Stimulated activated CD4-positive, alpha-beta T cell treated with anti-CD3 and anti-CD28 coated beads, Interleukin-12 subunit alpha, Interleukin-12 subunit beta, amount 100 ng/mL, for 4 hours (primary cell): ENCODE data around the gene ADAMTSL1.

Source experiments
- DNase-seq: peaks from one replicate; pipeline ENCODE4 v3.0.0-alpha.2; 2020

ADAMTSL1 gene

GRCh38 chr9:18504707-18505106, 30.8 kb downstream of the ADAMTSL1 start:
- no peak for DNase-seq

DNA sequence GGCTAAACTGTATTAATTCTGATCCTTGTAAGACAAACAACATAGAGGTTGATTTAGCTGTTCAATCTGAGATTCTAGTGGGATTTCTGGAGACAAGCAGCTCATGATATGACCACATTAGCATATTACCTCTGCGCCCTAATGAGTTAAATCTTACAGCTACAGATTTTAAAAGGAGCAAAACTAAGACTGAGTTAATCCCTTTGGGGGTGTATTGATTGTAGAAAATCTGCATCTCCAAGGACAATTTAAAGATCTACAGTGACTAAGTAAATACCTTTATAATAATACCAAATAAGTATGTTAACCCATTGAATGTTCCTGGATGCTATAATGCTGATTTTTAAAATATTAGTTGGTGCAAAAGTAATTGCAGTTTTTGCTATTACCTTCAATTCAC, 33.2 kb downstream of the ADAMTSL1 start:
- DNase-seq: no peak

GRCh38 chr9:18516514-18516913, 42.6 kb downstream of the ADAMTSL1 start:
- no peak for DNase-seq

DNA sequence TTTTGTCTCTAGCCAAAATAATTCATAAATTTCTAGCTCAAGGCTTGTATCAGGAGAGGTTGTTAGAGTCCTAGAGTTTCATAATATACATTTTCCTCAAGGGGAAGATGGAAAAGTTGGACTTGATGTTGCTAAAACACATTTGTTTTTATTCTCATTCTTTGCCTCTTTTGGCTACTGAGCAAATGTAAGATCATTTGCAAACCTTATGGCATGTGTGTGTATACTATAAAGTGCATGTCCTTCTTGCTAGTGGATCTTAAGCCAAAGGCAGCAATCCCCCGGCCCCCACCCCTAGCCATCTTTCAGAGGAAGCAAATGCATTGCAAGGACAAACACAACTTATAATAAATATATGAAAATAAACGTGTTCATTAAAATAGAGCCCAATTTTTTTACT, 43.0 kb downstream of the ADAMTSL1 start:
- DNase-seq: no peak

- DNase-seq: no peak
Measured at GRCh38 chr9:18520416-18521047, 46.6 kb downstream of the ADAMTSL1 start.

- no peak for DNase-seq
Measured at GRCh38 chr9:18526685-18527084, 52.7 kb downstream of the ADAMTSL1 start.

DNA sequence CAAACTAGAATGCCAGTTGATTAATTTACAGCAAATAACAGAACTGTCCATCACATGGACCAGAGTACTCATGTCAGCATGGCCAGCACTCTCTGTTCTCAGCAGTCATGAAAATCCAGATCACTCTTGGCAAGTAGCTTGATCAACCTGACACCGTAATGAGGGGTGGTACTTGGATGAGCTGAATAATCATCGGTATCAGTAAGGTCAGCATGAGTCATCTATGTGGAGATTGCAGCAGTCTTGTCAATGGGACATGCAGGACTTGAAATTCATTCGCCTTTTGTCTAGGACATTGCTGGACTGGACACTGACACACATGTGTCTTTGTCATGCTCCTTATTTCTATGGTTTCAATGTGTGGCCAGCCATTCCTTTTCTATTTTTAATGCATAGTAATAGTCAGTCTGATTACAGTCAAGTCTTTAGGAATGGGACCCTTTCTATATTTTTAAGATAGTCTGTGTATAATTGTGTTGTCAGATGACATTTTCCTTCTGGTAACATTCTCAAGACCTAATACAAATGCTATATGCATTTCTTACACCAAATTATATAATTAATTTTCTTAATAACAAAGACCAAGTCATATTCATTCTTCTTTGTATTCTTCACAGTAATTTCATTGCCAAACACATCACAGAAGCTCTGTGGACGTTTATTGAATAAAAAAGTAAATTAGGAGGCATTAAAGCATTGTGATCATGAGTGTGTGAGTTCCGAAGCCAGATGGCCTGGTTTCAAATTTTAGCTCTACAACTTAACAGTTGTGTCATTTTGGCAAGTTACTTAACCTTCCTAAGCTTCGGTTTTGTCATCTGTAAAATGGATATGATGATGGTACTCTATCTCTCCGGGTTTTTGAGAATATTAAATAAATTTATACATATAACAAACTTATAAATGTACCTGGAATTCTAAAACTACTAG, 57.4 kb downstream of the ADAMTSL1 start:
- no peak for DNase-seq

GRCh38 chr9:18534611-18535010, 60.7 kb downstream of the ADAMTSL1 start:
- no peak for DNase-seq

- no peak for DNase-seq
Measured at GRCh38 chr9:18536554-18536953, 62.6 kb downstream of the ADAMTSL1 start.

GRCh38 chr9:18539203-18539693, 65.3 kb downstream of the ADAMTSL1 start:
- no peak for DNase-seq

- DNase-seq: no peak
Measured at GRCh38 chr9:18542837-18543405, 69.0 kb downstream of the ADAMTSL1 start.

DNA sequence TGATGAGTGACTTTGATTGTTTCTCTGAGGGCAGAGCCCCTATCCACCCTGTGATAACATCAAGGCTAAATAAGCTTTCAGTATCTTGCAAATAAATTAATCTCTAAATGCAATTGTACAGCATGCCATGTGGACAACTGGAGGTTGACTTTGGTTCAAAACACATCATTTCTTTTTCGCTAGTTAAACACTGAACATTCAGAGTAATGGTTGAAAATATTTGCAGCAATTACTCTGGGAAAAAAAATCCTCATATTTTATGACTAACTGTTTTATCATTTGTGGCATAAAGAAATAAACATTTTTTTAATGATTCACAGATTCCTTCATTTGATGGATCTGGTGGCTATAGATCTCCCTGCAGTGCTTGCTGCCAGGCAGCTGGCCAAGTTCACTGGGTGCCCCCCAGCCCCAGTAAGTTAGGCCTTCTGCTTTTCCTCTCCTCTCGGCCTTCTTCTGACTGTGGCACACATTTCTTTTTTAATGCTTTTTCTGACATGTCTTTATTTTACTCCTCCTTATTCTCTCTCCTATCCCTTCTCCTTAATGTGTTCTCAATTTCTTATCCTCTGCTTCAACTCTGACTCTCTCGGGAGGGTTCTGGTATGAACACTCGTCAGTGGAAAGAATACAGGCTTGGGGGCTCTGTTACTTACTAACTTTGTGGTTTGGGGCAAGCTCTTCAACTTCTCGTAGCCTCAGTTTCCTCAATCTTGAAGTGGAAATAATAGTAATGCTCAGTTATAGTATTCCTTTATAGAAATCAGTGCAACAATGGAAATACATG, 69.6 kb downstream of the ADAMTSL1 start:
- no peak for DNase-seq

GRCh38 chr9:18544456-18544855, 70.5 kb downstream of the ADAMTSL1 start:
- no peak for DNase-seq

DNA sequence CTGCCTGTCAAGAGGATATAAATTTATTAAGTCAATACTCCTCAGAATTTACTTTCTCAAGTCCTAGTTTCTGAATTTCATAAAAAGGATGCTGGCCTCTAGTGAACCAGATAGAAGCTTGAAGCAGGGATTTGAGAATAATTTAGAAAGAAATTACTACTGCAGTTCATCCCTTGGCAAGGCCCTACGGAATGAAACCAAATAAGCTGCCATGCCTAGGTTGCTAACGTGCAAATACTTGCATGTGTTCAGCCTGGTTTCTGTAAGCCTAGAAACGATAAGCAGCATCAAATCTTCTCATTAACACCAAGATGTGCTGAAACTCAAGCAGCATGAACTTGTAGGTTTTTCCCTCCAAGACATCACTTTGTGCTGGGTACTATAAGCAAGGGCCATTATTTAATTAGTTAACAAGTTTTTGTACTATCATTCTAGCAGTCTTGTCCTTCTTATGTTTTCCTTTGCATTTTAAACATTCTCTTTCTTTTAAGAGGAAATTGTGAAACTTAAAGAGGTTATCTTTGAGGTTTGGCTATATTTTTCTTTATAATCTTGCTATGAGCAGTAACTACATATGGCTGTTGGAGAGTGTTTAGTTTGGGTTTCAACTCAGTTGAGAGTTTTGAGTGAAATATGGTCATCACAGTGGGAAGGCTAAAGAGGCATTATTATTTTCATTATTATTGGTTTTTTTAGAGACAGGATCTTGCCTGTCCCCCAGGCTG, 71.8 kb downstream of the ADAMTSL1 start:
- no peak for DNase-seq

DNA sequence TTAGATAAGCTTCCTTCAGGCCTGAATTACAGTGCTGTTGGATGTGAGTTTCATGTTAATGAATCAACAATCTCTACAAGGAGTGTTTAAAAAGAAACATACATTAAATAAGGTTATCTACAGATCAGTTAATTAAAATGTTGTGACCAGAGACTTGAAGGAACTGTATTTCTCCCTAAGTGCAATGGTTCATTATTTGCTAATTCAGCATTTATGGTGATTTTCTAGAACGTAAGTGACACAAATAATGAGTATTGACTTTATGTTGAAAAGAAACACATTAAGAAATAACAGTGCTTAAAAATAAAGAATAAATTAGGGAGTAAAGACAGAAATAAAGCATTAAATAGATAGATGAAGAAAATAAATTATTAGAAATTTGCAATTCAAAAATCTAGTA, 74.5 kb downstream of the ADAMTSL1 start:
- DNase-seq: no peak

- DNase-seq: no peak
Measured at GRCh38 chr9:18549772-18550171, 75.8 kb downstream of the ADAMTSL1 start.

DNA sequence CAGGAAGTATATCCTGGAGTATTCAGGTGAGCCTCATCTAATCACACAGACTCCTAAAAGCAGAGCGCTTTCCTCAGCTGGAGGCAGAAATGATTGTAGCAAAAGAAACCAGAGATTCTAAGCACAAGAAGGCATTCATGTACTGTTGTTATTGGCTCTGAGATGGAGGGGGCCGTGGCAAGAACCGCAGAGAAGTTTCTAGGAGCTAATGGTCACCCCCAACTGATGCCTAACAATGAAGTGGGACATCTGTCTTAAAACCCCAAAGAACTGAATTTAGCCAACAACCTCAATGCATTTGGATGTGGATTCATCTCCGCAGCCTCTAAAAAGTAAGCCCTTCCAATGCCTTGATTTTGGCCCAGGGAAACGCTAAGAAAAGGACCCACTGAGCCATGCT, 76.3 kb downstream of the ADAMTSL1 start:
- DNase-seq: no peak

GRCh38 chr9:18554244-18554643, 80.3 kb downstream of the ADAMTSL1 start:
- DNase-seq: no peak

GRCh38 chr9:18555105-18555883, 81.3 kb downstream of the ADAMTSL1 start:
- DNase-seq: no peak

DNA sequence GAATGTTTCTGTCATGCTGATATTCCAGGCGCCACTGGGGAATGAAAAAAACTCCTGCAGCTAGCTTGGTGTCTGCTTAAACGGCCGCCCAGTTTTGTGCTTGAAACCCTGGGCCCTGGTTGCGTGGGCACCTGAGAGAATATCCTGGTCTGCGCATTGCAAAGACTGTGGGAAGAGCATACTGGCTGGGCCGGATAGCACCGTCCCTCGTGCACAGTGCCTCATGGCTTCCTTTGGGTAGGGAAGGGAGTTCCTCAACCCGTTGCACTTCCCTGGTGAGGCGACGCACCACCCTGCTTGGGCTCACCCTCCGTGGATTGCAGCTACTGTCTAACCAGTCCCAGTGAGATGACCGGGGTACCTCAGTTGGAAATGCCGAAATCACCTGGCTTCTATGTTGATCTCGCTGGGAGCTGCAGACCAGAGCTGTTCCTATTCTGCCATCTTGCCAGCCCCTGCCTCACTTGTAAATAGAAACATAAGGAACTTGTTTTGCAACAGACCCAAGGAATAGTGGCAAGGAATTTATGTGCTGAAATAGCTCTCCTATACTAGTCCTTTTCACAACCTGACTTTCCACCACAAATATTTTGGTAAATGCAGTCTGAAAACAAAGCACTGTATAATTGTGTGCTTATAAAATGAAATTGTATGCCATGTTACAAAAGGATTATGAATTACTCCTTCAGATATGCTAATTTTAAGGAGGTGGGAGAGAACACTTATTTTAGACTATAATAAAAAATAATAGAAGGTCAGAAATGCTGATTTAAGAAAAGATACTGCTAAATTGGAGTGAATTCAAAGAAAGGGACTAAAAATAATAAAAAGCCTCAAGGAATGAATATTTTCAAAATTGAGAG, 90.3 kb downstream of the ADAMTSL1 start:
- no peak for DNase-seq
